HG02870 (cell line): ENCODE data around the gene SMPDL3B.
A peak's percentile ranks its signal among the peaks of the same experiment; 100 is the strongest.

Source experiments
- ATAC-seq: cut with Tn5 transposase; IDR thresholded peaks from one replicate; pipeline ENCODE4 v1.9.1; 2021; ENCODE audit warnings: mild to moderate bottlenecking, moderate library complexity; ENCODE audit not compliant: unreplicated experiment

Gene SMPDL3B

GRCh38 chr1:27940297-27940696 lies 5.5 kb downstream of the SMPDL3B start:
- no peak for ATAC-seq

DNA sequence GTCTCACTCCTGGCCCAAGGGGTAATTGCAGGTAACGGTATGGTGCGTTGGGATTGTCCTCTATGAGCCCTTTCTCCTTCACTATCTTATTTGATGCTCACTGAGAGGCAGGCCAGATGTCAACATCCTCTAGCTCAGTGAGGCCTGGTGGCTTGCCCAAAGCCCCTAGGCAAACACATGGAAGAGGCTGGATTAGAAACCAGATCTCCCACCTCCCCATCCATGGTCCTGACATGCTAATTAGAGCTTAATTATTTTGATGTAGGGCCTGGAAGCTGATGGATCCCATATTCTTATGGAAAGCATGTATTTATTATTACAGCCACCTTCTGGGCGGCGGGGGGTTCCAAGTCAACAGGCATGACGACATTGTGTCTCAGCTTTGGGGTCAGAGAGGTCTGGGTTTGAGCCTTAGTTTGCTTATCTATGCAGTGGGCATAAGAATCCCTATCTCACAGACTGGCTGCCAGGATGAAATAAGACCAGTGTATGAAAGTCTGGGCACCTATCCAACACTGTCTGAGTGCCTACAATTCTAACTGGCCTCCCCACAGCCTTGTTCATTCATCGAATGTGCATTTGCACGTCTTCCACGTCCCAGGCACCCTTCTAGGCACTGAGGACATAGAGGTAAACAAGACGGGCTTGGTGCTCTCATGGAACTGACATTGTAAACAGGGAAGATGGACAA lies 6.2 kb downstream of the SMPDL3B start:
- no peak for ATAC-seq

- no peak for ATAC-seq
These were observed 7.1 kb downstream of the SMPDL3B start for GRCh38 chr1:27941671-27942540.

DNA sequence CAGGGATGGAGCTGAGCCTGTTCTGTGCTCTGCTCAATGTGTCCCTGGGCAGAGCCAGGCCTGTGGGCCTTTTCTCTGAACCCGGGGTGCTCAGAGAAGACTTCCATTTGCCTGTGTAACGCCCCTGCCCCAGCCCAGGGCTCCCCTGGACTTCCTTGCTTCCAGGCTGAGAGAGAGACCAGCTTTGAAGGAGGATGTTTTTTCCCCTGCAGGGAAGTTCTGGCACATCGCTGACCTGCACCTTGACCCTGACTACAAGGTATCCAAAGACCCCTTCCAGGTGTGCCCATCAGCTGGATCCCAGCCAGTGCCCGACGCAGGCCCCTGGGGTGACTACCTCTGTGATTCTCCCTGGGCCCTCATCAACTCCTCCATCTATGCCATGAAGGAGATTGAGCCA lies 10.2 kb downstream of the SMPDL3B start:
- ATAC-seq: no peak

DNA sequence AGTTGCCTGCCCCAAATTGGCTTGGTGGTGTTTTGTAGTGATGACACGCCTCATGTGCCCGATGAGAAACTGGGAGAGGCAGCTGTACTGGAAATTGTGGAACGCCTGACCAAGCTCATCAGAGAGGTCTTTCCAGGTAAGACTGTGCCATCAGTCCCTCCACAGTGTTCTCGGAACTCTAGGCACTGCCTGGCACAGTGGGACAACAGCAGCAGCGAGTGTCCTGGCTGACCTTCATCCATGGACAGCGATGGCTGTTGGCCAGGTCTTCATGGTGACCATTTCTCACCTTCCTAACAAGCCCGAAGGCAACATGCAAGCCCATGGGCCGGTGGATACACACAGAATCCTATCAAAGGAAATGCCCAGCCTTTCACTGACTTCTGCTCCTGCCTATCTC lies 14.2 kb downstream of the SMPDL3B start:
- no peak for ATAC-seq

DNA sequence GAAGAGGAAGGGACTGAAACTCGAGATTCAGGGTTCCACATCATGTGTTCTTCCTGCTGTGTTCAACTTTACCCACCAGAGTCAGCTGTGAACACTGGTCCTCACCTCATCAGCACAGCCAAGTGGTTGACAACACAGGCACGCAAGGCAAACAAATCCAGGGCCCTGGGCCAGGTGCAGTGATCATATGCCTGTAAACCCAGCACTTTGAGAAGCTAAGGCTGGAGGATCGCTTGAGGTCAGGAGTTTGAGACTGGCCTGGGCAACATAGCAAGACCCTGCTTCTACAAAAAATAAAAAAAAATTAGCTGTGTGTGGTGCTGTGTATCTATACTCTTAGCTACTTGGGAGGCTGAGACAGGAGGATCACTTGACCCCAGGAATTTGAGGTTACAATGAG lies 16.6 kb downstream of the SMPDL3B start:
- ATAC-seq: no peak

- ATAC-seq: no peak
These were observed 17.3 kb downstream of the SMPDL3B start for GRCh38 chr1:27952147-27952546.

- ATAC-seq: no peak
These were observed 19.4 kb downstream of the SMPDL3B start for GRCh38 chr1:27954186-27954585.

DNA sequence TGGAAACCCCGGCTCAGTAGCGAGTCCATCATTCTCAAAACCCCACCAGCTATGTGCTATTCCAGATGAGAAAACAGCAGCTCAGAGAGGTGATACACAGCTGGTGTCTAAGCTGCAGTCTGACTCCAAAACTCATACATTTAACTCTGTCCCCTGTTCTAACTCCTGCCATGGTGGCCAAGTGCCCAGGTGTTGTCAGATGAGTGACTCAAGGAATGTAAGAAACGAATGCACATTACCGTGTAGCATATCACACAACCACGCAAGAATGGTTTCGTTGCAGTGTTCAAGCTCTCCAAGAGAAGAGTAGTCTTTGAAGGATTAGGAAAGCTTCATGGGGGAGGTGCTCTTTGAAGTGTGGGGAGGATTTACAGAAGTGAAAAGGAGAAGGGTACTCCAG lies 20.3 kb downstream of the SMPDL3B start:
- ATAC-seq: no peak

DNA sequence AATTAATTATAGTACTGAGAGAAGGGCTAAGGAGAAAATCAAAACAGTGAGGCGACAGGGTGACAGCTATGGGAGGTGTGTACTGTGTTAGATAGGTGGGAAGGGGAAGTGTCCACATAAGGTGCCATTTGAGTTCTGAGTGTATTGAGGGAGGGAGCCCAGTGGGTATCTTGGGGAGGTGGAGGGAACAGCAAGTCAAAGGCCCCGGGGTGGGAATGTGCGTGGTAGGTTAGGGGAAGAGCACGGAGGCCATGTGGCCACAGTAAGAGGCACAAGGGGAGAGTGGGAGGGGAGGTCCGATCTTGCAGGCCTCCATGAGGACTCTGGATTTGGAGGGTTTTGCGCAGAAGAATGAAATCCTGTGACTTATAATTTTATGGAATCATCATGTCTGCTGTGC lies 22.0 kb downstream of the SMPDL3B start:
- ATAC-seq: no peak

- no peak for ATAC-seq
These were observed 22.9 kb downstream of the SMPDL3B start for GRCh38 chr1:27957655-27958054.

- ATAC-seq: no peak
These were observed 23.7 kb downstream of the SMPDL3B start for GRCh38 chr1:27958513-27958912.

DNA sequence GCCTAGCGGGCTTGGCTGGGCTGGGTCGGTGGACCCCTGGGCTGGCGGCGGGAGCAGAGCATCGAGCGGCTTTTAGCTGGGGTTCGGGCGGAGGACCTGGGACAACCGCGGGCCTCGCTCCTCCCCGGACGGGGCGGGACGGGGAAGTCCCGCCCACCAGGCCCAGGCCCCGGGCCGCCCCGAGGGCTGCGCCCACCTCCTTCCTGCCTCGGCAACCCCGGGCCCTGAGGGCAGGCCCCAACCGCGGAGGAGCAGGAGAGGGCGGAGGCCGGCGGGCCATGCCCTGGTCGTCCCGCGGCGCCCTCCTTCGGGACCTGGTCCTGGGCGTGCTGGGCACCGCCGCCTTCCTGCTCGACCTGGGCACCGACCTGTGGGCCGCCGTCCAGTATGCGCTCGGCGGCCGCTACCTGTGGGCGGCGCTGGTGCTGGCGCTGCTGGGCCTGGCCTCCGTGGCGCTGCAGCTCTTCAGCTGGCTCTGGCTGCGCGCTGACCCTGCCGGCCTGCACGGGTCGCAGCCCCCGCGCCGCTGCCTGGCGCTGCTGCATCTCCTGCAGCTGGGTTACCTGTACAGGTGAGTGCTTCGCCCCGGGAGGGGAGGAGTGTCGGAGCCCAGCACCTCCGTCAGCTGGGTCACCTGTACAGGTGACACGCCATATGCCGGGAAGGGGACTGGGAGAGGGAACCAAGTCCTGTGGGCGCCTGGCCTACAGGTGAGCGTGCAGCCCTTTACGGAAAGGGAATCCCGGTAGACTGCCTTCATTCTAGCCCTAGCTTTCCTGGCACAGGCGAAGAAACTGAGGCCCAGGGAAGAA lies 25.2 kb downstream of the SMPDL3B start, which contains the start of gene XKR8:
XKR8 (plus strand) TSS at position 182 of the 812 bp plus-strand sequence; CDS start at position 279, 97 bp downstream.
- peak; percentile 74 for ATAC-seq

DNA sequence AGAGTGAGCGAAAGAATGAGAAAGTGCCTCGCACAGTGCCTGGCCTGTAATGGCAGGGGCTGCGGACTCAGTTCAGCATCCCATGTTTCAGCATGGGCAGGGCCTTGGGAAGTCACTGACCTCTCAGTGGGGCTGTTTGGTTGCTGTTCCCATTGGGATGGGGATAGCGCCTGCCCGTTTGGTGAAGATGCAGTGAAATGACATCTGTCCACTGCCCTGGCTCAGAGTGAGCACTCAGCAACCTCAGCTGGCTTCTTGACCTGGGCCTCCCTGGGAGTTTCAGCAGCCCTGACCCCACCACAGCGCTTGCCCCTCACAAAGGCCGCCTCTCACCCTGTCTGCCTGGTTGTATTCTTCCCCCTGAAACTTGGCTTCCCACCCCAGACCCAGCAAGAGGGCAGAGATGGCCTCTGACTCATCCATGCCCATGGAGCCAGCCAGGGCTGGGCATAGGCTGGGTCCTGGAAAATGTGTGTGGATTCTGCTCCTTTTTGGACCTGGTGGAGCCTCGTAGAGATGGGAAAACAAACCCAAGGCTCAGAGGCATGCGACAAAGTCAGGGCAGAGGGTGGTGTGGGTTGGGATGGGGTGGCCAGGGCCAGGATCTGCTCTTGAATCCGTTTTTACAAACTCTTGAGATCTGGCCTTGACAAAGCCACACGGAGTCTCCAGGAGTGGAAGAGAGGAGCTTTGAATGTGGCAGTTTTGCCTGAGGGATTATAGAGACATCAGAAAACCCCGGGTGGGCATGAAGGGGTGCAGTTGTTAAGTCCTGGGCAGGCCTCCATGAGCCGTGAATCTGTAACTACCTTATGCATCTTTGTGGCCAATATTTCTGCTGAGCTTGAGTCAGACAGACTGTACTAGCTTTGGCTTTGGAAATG lies 26.2 kb downstream of the SMPDL3B start:
- ATAC-seq: no peak

DNA sequence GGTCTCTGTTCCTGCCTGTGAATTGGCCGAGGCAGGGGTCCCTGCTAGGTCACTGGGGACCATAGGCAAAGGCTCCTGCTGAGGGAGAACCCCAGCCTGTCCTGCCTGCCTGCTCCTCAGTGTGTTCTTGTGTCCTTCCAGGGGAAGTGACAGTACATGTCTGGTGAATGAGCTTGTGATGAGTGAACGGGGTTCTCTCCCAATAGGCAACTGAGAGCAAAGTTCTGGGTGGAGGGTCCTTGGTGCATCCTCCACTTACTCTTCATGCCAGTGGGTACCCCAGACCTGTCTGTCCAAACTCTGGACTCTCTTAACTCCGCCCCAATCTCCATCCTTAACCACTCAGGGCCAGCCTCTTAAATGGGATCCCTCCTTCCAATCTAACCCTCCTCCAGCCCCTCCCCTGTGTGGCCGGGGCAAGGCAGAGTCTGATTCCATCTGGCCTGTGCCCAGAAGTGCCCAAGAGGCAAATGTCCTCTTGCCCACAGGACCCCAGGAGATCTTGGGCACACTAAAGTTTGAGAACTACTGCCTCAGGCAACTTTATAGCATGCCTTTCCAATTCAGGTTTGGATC lies 26.9 kb downstream of the SMPDL3B start:
- no peak for ATAC-seq

DNA sequence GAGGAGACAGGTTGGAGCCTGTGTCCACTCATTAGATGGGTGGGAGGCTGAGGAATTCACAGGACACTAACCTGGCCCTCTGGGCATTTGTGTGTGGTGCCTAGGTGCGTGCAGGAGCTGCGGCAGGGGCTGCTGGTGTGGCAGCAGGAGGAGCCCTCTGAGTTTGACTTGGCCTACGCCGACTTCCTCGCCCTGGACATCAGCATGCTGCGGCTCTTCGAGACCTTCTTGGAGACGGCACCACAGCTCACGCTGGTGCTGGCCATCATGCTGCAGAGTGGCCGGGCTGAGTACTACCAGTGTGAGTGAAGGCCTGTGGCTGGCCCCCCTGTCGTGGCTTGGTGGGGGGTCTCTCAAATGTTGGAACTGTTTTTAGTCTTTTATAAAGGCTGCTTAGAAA lies 28.6 kb downstream of the SMPDL3B start:
- no peak for ATAC-seq

DNA sequence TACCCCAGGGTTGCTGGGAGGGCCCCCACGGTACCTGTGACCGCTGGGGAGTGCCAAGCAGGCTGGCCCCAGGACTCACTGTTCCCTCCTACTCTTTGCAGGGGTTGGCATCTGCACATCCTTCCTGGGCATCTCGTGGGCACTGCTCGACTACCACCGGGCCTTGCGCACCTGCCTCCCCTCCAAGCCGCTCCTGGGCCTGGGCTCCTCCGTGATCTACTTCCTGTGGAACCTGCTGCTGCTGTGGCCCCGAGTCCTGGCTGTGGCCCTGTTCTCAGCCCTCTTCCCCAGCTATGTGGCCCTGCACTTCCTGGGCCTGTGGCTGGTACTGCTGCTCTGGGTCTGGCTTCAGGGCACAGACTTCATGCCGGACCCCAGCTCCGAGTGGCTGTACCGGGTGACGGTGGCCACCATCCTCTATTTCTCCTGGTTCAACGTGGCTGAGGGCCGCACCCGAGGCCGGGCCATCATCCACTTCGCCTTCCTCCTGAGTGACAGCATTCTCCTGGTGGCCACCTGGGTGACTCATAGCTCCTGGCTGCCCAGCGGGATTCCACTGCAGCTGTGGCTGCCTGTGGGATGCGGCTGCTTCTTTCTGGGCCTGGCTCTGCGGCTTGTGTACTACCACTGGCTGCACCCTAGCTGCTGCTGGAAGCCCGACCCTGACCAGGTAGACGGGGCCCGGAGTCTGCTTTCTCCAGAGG lies 31.8 kb downstream of the SMPDL3B start:
- ATAC-seq: no peak

- no peak for ATAC-seq
These were observed 32.5 kb downstream of the SMPDL3B start for GRCh38 chr1:27967106-27967883.
